ENCODE measurements around the gene LAMA1. TPM values are rescaled to one million over a fixed set of nuclear protein-coding genes. Genes with fewer than 3 reads are reported as not detected.

The LAMA1 gene
- total and polyA plus RNA-seq, 2 of the 4 experiments (the other 2 are of a cell fraction) = 10.9 to 15.5 TPM

- no peak overlapping the region for H2AK9ac ChIP-seq (replicated peaks; ENCODE audit: low read depth, low read length, poor library complexity)
- no peak overlapping the region for H3K4me3 ChIP-seq (ENCODE audit: insufficient read depth, low read depth, low read length)
- no peaks in the 10 kb centered on the region for H3K9me3 ChIP-seq (ENCODE audit: control insufficient read depth, insufficient read depth, low read length)
- no peak overlapping the region for H4K5ac ChIP-seq (ENCODE audit: low read depth, low read length)
- no peak overlapping the region for H2AK5ac ChIP-seq (ENCODE audit: low read depth, low read length)
- ChIA-PET CTCF (no interaction called here), POLR2A (ENCODE audit: unreplicated experiment) (no interaction called here)
- no peak overlapping the region for H3K23ac ChIP-seq (ENCODE audit: low read depth, low read length)
- no peaks in the 10 kb centered on the region for H3K27me3 ChIP-seq (ENCODE audit: control insufficient read depth, insufficient read depth, low read length)
- H3K14ac ChIP-seq (replicated peaks; ENCODE audit: low read depth, low read length) = no peak overlapping the region
- WGBS, 2 experiments (ENCODE audit: extremely low coverage in 2 of 2, insufficient read length in 1 of 2) = 20% methylated on average over 1 of the region's 2 CpGs; no CpG with 5 or more reads in 1 of the 2 experiments
- no peak overlapping the region for H2BK5ac ChIP-seq (ENCODE audit: low read depth, low read length, poor library complexity, severe bottlenecking)
- TF ChIP-seq MAFK (IDR thresholded peaks at IDR 0.05; ENCODE audit: low read depth, low read length) (peak; percentile 52; the same call in 1 of the 2 replicates), MAZ (IDR thresholded peaks at IDR 0.05; ENCODE audit: borderline replicate concordance, low read depth, low read length) (no peak), NFE2L2 (IDR thresholded peaks at IDR 0.05; ENCODE audit: low read depth, low read length) (no peak), BHLHE40 (IDR thresholded peaks at IDR 0.05; ENCODE audit: low read depth, low read length) (no peak)
- H4K91ac ChIP-seq (ENCODE audit: insufficient read depth, low read depth, low read length) = no peak overlapping the region
- H3K36me3 ChIP-seq (ENCODE audit: control insufficient read depth, insufficient read depth, low read length) = no peaks in the 10 kb centered on the region
- H2BK120ac ChIP-seq (ENCODE audit: low read depth, low read length) = no peak overlapping the region
- no peak overlapping the region for H4K8ac ChIP-seq (ENCODE audit: low read depth in 2 of 2, low read length in 2 of 2)
- H2BK20ac ChIP-seq (ENCODE audit: low read depth, low read length) = no peak overlapping the region
- no peaks in the 10 kb centered on the region for H3K4me1 ChIP-seq (ENCODE audit: control insufficient read depth, insufficient read depth, low read length)
- in situ Hi-C loops (cut with MboI; ENCODE audit: low sequenced_read_pairs) (no loop called here), dilution Hi-C loops (cut with HindIII; ENCODE audit: low sequenced_read_pairs, unreplicated experiment) (no loop called here), intact Hi-C loops (cut with micrococcal nuclease) (no loop called here)
- no peak for DNase-seq
- H3K79me1 ChIP-seq (ENCODE audit: low read depth in 1 of 2, low read length in 2 of 2) = peaks cover 0 to under 1% of the 10 kb centered on the region in 2 experiments; a peak in 2 of 4 replicates
- no TSS peak for BruUV-seq (replicated peaks)
- no peaks in the 10 kb centered on the region for H3K9me1 ChIP-seq (ENCODE audit: insufficient read depth, low read length)
- no peak overlapping the region for H3K4me2 ChIP-seq (ENCODE audit: low read depth, low read length)
- H2BK15ac ChIP-seq (ENCODE audit: low read depth, low read length) = no peak overlapping the region
- ATAC-seq (ENCODE audit: low read depth) = no peak
- no peak overlapping the region for H3K18ac ChIP-seq (ENCODE audit: low read depth, low read length)
- H3K56ac ChIP-seq (ENCODE audit: extremely low read depth, insufficient read depth, low read length) = no peak overlapping the region
- no peak overlapping the region for H2AFZ ChIP-seq (replicated peaks; ENCODE audit: low read length, poor library complexity)
- no peak overlapping the region for H3K27ac ChIP-seq (ENCODE audit: insufficient read depth, low read length)
- no peak overlapping the region for H3K4ac ChIP-seq (ENCODE audit: low read depth, low read length)
- H3K9ac ChIP-seq (ENCODE audit: low read depth, low read length) = no peak overlapping the region
- no peaks in the 10 kb centered on the region for H4K20me1 ChIP-seq (ENCODE audit: insufficient read depth, low read length)
Measured at GRCh38 chr18:7111134-7111533, 6.5 kb downstream of the LAMA1 start.
